Measurements from ENCODE around the gene PHC2.

DNA sequence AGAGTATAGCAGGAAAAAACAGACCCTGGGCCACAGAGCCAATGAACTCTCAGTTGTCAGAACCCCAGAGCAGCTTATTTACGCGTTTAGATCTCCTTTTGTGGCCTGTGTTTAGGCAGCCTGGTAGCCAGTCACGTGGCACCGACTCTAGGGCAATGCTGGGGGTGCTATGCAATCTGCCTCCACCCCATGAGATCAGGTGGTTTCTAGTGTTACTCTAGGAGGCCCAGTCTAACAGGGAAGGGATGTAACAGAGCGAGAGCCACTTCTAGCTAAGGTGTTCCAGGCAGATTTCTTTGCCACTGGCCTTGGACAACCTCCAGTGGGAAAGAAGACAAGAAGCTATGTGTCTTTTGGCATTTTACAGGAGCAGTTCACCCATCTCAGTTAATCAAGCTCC, 98.0 kb downstream of the PHC2 start:
- TF ChIP-seq CTCF (IDR thresholded peaks at IDR 0.05; ENCODE audit: low read depth, low read length) (no peak), MYC (IDR thresholded peaks at IDR 0.05; ENCODE audit: low read depth, low read length) (no peak), POLR2A (IDR thresholded peaks at IDR 0.05; ENCODE audit: extremely low read depth, insufficient read length) (no peak)
- TF ChIP-seq, protein P1, sequence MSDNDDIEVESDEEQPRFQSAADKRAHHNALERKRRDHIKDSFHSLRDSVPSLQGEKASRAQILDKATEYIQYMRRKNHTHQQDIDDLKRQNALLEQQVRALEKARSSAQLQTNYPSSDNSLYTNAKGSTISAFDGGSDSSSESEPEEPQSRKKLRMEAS (IDR thresholded peaks at IDR 0.05; ENCODE audit: low read depth, low read length), result no peak

Measured in NB4 (cell line).